Measurements from ENCODE around the gene TIGD6. TPM values are rescaled to one million over a fixed set of nuclear protein-coding genes. Genes with fewer than 3 reads are reported as not detected.

Gene TIGD6
- total and polyA plus RNA-seq, 4 donors: 1.3 to 2.9 (median 2.1) TPM

- Histone ChIP-seq H3K27me3 (ENCODE audit: control insufficient read depth in 4 of 4, insufficient read depth in 4 of 4, low read length in 3 of 4) (no peaks in the 10 kb centered on the region), H3K36me3 (ENCODE audit: control insufficient read depth in 4 of 4, insufficient read depth in 3 of 4, low read depth in 1 of 4, low read length in 3 of 4) (no peaks in the 10 kb centered on the region), H3K4me1 (ENCODE audit: control insufficient read depth in 4 of 4, insufficient read depth in 4 of 4, low read length in 3 of 4) (peaks cover 0 to 11% (median 6%) of the 10 kb centered on the region in 4 donors), H3K27ac (ENCODE audit: low read depth in 1 of 2, low read length in 2 of 2) (no peak overlapping the region), H3K9ac (ENCODE audit: low read depth in 1 of 2, low read length in 2 of 2) (no peak overlapping the region), H3K4me3 (ENCODE audit: low read depth in 1 of 3, low read length in 3 of 3) (no peak overlapping the region), H3K9me3 (ENCODE audit: control insufficient read depth in 4 of 4, low read length in 3 of 4) (no peaks in the 10 kb centered on the region)
- TF ChIP-seq RAD21 (IDR thresholded peaks at IDR 0.05) (no peak), FOXA2 (IDR thresholded peaks at IDR 0.05) (no peak), FOXA1 (IDR thresholded peaks at IDR 0.05) (no peak), TAF1 (conservative IDR thresholded peaks at IDR 0.05) (no peak), HNF4A (conservative IDR thresholded peaks at IDR 0.05) (no peak), NR2F2 (IDR thresholded peaks at IDR 0.05) (no peak), JUND (IDR thresholded peaks at IDR 0.05) (no peak), EGR1 (IDR thresholded peaks at IDR 0.05; ENCODE audit: low read depth in 2 of 2) (no peak)
- TF ChIP-seq, protein P1, sequence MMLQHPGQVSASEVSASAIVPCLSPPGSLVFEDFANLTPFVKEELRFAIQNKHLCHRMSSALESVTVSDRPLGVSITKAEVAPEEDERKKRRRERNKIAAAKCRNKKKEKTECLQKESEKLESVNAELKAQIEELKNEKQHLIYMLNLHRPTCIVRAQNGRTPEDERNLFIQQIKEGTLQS (IDR thresholded peaks at IDR 0.05): no peak
- TF ChIP-seq, protein P2, sequence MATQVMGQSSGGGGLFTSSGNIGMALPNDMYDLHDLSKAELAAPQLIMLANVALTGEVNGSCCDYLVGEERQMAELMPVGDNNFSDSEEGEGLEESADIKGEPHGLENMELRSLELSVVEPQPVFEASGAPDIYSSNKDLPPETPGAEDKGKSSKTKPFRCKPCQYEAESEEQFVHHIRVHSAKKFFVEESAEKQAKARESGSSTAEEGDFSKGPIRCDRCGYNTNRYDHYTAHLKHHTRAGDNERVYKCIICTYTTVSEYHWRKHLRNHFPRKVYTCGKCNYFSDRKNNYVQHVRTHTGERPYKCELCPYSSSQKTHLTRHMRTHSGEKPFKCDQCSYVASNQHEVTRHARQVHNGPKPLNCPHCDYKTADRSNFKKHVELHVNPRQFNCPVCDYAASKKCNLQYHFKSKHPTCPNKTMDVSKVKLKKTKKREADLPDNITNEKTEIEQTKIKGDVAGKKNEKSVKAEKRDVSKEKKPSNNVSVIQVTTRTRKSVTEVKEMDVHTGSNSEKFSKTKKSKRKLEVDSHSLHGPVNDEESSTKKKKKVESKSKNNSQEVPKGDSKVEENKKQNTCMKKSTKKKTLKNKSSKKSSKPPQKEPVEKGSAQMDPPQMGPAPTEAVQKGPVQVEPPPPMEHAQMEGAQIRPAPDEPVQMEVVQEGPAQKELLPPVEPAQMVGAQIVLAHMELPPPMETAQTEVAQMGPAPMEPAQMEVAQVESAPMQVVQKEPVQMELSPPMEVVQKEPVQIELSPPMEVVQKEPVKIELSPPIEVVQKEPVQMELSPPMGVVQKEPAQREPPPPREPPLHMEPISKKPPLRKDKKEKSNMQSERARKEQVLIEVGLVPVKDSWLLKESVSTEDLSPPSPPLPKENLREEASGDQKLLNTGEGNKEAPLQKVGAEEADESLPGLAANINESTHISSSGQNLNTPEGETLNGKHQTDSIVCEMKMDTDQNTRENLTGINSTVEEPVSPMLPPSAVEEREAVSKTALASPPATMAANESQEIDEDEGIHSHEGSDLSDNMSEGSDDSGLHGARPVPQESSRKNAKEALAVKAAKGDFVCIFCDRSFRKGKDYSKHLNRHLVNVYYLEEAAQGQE (IDR thresholded peaks at IDR 0.05): no peak
- WGBS: 94% methylated on average over 5 of the region's 5 CpGs
- DNase-seq (ENCODE audit: low spot score): no peak
Observed at GRCh38 chr5:149962601-149963300, 37.7 kb downstream of the TIGD6 start.

DNA sequence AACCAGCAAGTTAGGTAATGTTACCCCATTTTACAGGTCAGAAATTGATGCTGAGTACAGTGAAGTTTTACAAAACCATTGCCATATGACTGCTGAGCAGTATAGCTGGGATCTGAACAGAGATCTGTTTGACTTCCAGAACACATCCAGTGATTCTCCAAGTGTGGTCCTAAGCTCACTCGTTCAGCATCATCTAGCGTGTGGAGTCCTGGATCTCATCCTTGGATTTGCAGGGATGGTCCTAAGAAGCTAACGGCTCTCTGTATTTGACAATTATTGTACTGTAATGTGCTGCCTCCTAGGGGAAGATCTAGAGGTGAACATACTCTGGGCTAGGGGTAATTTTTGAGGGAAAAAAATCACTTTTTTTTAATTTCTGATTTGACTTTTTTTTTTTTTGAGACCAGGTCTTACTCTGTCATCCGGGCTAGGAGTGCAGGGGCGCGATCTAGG lies 38.5 kb downstream of the TIGD6 start:
- Histone ChIP-seq H3K4me3 (ENCODE audit: low read depth in 1 of 3, low read length in 3 of 3) (no peak overlapping the region), H3K27ac (ENCODE audit: low read depth in 1 of 2, low read length in 2 of 2) (no peak overlapping the region), H3K9me3 (ENCODE audit: control insufficient read depth in 4 of 4, low read length in 3 of 4) (no peaks in the 10 kb centered on the region), H3K4me1 (ENCODE audit: control insufficient read depth in 4 of 4, insufficient read depth in 4 of 4, low read length in 3 of 4) (peaks cover 0 to 11% (median 6%) of the 10 kb centered on the region in 4 donors), H3K9ac (ENCODE audit: low read depth in 1 of 2, low read length in 2 of 2) (no peak overlapping the region), H3K36me3 (ENCODE audit: control insufficient read depth in 4 of 4, insufficient read depth in 3 of 4, low read depth in 1 of 4, low read length in 3 of 4) (no peaks in the 10 kb centered on the region), H3K27me3 (ENCODE audit: control insufficient read depth in 4 of 4, insufficient read depth in 4 of 4, low read length in 3 of 4) (no peaks in the 10 kb centered on the region)
- TF ChIP-seq JUND (IDR thresholded peaks at IDR 0.05) (no peak), YY1 (IDR thresholded peaks at IDR 0.05) (no peak), RAD21 (IDR thresholded peaks at IDR 0.05) (peak; percentile 63 to 68), NR2F2 (IDR thresholded peaks at IDR 0.05) (no peak), HNF4G (IDR thresholded peaks at IDR 0.05) (no peak), SP1 (IDR thresholded peaks at IDR 0.05) (no peak), FOXA1 (IDR thresholded peaks at IDR 0.05) (no peak), FOXA2 (IDR thresholded peaks at IDR 0.05) (no peak), GABPA (IDR thresholded peaks at IDR 0.05 in 1 of 2, conservative IDR thresholded peaks at IDR 0.05 in 1 of 2) (no peak), CTCF (IDR thresholded peaks at IDR 0.05; ENCODE audit: low read depth, low read length, missing input control) (peak; percentile 37), RXRA (IDR thresholded peaks at IDR 0.05) (no peak), TAF1 (conservative IDR thresholded peaks at IDR 0.05) (no peak), HNF4A (conservative IDR thresholded peaks at IDR 0.05) (no peak)
- TF ChIP-seq, protein P1 (IDR thresholded peaks at IDR 0.05): no peak
- TF ChIP-seq, protein P2 (IDR thresholded peaks at IDR 0.05): no peak
- TF ChIP-seq, protein P3, sequence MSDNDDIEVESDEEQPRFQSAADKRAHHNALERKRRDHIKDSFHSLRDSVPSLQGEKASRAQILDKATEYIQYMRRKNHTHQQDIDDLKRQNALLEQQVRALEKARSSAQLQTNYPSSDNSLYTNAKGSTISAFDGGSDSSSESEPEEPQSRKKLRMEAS (IDR thresholded peaks at IDR 0.05): no peak
- TF ChIP-seq, protein P4, sequence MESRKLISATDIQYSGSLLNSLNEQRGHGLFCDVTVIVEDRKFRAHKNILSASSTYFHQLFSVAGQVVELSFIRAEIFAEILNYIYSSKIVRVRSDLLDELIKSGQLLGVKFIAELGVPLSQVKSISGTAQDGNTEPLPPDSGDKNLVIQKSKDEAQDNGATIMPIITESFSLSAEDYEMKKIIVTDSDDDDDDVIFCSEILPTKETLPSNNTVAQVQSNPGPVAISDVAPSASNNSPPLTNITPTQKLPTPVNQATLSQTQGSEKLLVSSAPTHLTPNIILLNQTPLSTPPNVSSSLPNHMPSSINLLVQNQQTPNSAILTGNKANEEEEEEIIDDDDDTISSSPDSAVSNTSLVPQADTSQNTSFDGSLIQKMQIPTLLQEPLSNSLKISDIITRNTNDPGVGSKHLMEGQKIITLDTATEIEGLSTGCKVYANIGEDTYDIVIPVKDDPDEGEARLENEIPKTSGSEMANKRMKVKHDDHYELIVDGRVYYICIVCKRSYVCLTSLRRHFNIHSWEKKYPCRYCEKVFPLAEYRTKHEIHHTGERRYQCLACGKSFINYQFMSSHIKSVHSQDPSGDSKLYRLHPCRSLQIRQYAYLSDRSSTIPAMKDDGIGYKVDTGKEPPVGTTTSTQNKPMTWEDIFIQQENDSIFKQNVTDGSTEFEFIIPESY (IDR thresholded peaks at IDR 0.05): no peak
- 72% methylated on average over 6 of the region's 6 CpGs for WGBS
- DNase-seq (ENCODE audit: low spot score): no peak
